SK-N-SH (cell line): ENCODE measurements around the gene FKRP. TPM values are rescaled to one million over a fixed set of nuclear protein-coding genes. Genes with fewer than 3 reads are reported as not detected.

Experiments
- CTCF ChIA-PET: fragments of 300-600, 350-600 bp; formaldehyde crosslinking; extraction: SDS; loops from one replicate; lab custom pipeline; 2021; lab: Yijun Ruan, JAX
- POLR2A ChIA-PET: fragments of 350-600 bp; sonication (Branson Sonifier 250); formaldehyde crosslinking; extraction: SDS; loops from one replicate; lab custom pipeline; 2020; ENCODE audit warnings: antibody characterized with exemption, inconsistent platforms; lab: Yijun Ruan, JAX
- DNase-seq: peaks from one replicate; pipeline ENCODE4 v3.0.0; 2012
- H2AFZ ChIP-seq: fragments of 200-600 bp; sonication (generic); 2 replicates; pipeline ENCODE4 v1.8.1; 2016; ENCODE audit warnings: antibody characterized with exemption, mild to moderate bottlenecking, low read depth
- H3F3A ChIP-seq: fragments of 200-600 bp; sonication (generic); replicated peaks from 2 replicates; pipeline ENCODE3; 2016; ENCODE audit warnings: antibody characterized with exemption, mild to moderate bottlenecking; ENCODE audit not compliant: insufficient read depth
- H3K27ac ChIP-seq, 2 experiments: fragments of 200-500 bp in 1 of 2; fragments of 200-600 bp in 1 of 2; sonication (Bioruptor generic) in 1 of 2; sonication (generic), shearing (Covaris generic) in 1 of 2; 2 replicates each; pipeline versions ENCODE4 v1.5.1 to v1.6.1; 2014 to 2016; ENCODE audit warnings: low read depth in 2 of 2, inconsistent platforms in 1 of 2, low read length in 1 of 2, mild to moderate bottlenecking in 1 of 2, mixed read lengths in 1 of 2
- H3K27me3 ChIP-seq: fragments of 200-600 bp; sonication (generic), shearing (Covaris generic); 2 replicates; pipeline ENCODE4 v1.6.1; 2016; ENCODE audit warnings: mixed run types; ENCODE audit not compliant: insufficient read depth
- H3K36me3 ChIP-seq, 2 experiments: fragments of 200-500 bp in 1 of 2; fragments of 200-600 bp in 1 of 2; sonication (Bioruptor generic) in 1 of 2; sonication (generic) in 1 of 2; replicated peaks in 1 of 2; 2 replicates each; pipeline versions ENCODE3 to v1.5.1; 2014 to 2016; ENCODE audit warnings: low read length in 1 of 2, mild to moderate bottlenecking in 1 of 2; ENCODE audit not compliant: insufficient read depth in 2 of 2, control insufficient read depth in 1 of 2
- H3K4me1 ChIP-seq, 2 experiments: fragments of 200-500 bp in 1 of 2; fragments of 200-600 bp in 1 of 2; sonication (Bioruptor generic) in 1 of 2; sonication (generic), shearing (Covaris generic) in 1 of 2; 2 replicates each; pipeline versions ENCODE4 v1.5.1 to v1.6.1; 2014 to 2016; ENCODE audit warnings: low read depth in 1 of 2, low read length in 1 of 2, mixed run types in 1 of 2; ENCODE audit not compliant: insufficient read depth in 2 of 2, control insufficient read depth in 1 of 2
- H3K4me2 ChIP-seq: fragments of 200-600 bp; sonication (generic), shearing (Covaris generic); 2 replicates; pipeline ENCODE4 v1.6.1; 2017; ENCODE audit warnings: mixed run types
- H3K4me3 ChIP-seq, 2 experiments: fragments of 200-500 bp in 1 of 2; fragments of 200-600 bp in 1 of 2; sonication (Bioruptor generic) in 1 of 2; sonication (generic), shearing (Covaris generic) in 1 of 2; 2 replicates each; pipeline versions ENCODE4 v1.5.1 to v1.8.1; 2014 to 2016; ENCODE audit warnings: low read depth in 2 of 2, inconsistent platforms in 1 of 2, low read length in 1 of 2, mild to moderate bottlenecking in 1 of 2, mixed read lengths in 1 of 2, moderate library complexity in 1 of 2
- H3K79me2 ChIP-seq: fragments of 200-600 bp; sonication (generic); 2 replicates; pipeline ENCODE4 v1.8.1; 2017; ENCODE audit warnings: mild to moderate bottlenecking; ENCODE audit not compliant: insufficient read depth
- H3K9ac ChIP-seq: fragments of 200-600 bp; sonication (generic); 2 replicates; pipeline ENCODE4 v1.6.1; 2017; ENCODE audit warnings: mixed run types
- H3K9me2 ChIP-seq: fragments of 200-600 bp; sonication (generic); 2 replicates; pipeline ENCODE4 v1.6.1; 2017; ENCODE audit warnings: mixed run types
- H3K9me3 ChIP-seq: fragments of 200-600 bp; sonication (generic); 2 replicates; pipeline ENCODE4 v1.6.1; 2017; ENCODE audit warnings: mixed run types, mild to moderate bottlenecking, moderate library complexity
- H4K20me1 ChIP-seq: fragments of 200-600 bp; sonication (generic); 2 replicates; pipeline ENCODE4 v1.6.1; 2017; ENCODE audit warnings: mild to moderate bottlenecking, mixed run types; ENCODE audit not compliant: insufficient read depth
- CHD2 ChIP-seq: fragments of 150-350 bp; IDR thresholded peaks from 2 replicates; pipeline ENCODE4 v1.6.1; 2018; ENCODE audit warnings: low read length; ENCODE audit not compliant: partially characterized antibody
- ELF1 ChIP-seq: IDR thresholded peaks from 2 replicates; pipeline ENCODE4 v1.4.0; 2012
- FOSL2 ChIP-seq: IDR thresholded peaks from 2 replicates; pipeline ENCODE4 v1.4.0; 2012; ENCODE audit warnings: low read depth, mild to moderate bottlenecking, moderate library complexity, borderline replicate concordance
- FOXJ3 ChIP-seq: sonication (generic); formaldehyde crosslinking; IDR thresholded peaks from 2 replicates; pipeline ENCODE4 v1.5.1; 2020; ENCODE audit warnings: mild to moderate bottlenecking, missing genetic modification reagents
- MEF2A ChIP-seq: IDR thresholded peaks from 2 replicates; pipeline ENCODE4 v1.4.0; 2012; ENCODE audit warnings: low read depth, borderline replicate concordance
- MXI1 ChIP-seq: IDR thresholded peaks from 2 replicates; pipeline ENCODE4 v1.6.1; 2012; ENCODE audit warnings: mild to moderate bottlenecking, low read depth, low read length, improper control_type of control experiment
- NRF1 ChIP-seq: IDR thresholded peaks from 2 replicates; pipeline ENCODE4 v1.6.1; 2012; ENCODE audit warnings: low read depth, mild to moderate bottlenecking, low read length
- POLR2AphosphoS5 ChIP-seq: IDR thresholded peaks from 2 replicates; pipeline ENCODE4 v1.6.1; 2012; ENCODE audit warnings: low read depth, low read length
- RAD21 ChIP-seq: IDR thresholded peaks from 2 replicates; pipeline ENCODE4 v1.6.1; 2012; ENCODE audit warnings: mild to moderate bottlenecking, low read length
- RCOR1 ChIP-seq: fragments of 150-350 bp; IDR thresholded peaks from 2 replicates; pipeline ENCODE4 v1.6.1; 2017; ENCODE audit warnings: antibody characterized with exemption, low read length
- RFX5 ChIP-seq: IDR thresholded peaks from 2 replicates; pipeline ENCODE4 v1.6.1; 2012; ENCODE audit warnings: mild to moderate bottlenecking, improper control_type of control experiment, low read length
- SMC3 ChIP-seq: IDR thresholded peaks from 2 replicates; pipeline ENCODE4 v1.6.1; 2012; ENCODE audit warnings: low read depth, low read length, improper control_type of control experiment
- TCF12 ChIP-seq: IDR thresholded peaks from 2 replicates; pipeline ENCODE4 v1.4.0; 2012
- WGBS: methylation state at CpG from one replicate; pipeline ENCODE4 v1.1.6; 2017; ENCODE audit warnings: low lambda C conversion rate; 5-methylcytosine and 5-hydroxymethylcytosine counted together
- polyA plus RNA-seq, 3 experiments: library from polyadenylated mRNA; depleted of rRNA; stranded (reverse); fragments of >200 nt; gene quantifications; 2 replicates each; pipeline ENCODE4 v1.2.3, GENCODE V29; 2012
- TF ChIP-seq, protein P1 (sequence below): IDR thresholded peaks from 2 replicates; pipeline ENCODE4 v1.4.0; 2012; ENCODE audit warnings: low read depth, borderline replicate concordance
- TF ChIP-seq, protein P2 (sequence below): IDR thresholded peaks from 2 replicates; pipeline ENCODE4 v1.4.0; 2012; ENCODE audit warnings: low read depth

The FKRP gene
- polyA plus RNA-seq, 1 of the 3 experiments (the other 2 are of a cell fraction): 37.3 TPM

DNA sequence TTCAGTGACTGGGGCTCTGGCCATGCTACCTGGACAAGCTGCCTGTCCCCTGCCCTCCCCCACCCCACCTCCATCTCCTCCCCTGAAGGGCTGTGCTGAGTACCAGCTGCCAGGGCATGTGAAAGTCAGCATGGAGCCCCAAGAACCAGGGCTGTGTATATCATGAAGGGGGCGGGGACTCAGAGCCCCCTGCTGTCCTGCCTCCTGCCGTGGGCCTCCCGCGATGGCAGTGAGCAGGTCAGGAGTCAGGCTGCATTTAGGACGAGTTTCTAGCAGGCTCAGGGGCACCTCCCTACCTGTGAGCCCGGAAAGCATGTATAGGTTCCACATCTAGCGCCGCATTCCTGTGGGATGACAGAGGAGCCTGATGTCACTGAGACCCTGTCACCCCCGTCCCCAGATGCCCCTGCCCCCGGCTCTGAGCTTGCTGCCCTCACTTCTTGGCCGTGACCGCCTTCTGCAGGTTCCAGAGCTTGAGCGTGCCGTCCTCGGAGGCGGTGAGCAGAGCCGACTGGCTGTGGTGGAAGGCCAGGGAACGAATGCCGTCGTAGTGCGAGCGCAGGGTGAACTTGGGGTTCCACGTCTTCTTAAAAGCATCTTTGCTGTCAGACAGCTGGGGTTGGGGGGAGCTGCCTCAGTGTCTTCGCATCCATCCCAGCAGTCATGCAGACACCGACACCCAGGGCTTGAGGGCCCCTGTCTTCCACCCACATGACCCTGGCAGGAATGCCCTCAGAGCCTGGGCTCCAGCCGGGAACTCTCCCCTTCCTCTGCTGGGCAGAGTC, 20.6 kb upstream of the FKRP start:
- POLR2A ChIA-PET: no interaction called here
- Histone ChIP-seq H3F3A (no peaks in the 10 kb centered on the region), H3K4me1 (peaks cover 0 to 3% of the 10 kb centered on the region in 2 experiments; a peak in 1 of 4 replicates), H3K9me3 (no peaks in the 10 kb centered on the region), H3K79me2 (peaks cover 15% of the 10 kb centered on the region; the same call in 1 of the 2 replicates), H3K4me3 (no peak overlapping the region), H3K36me3 (peaks cover 20 to 91% of the 10 kb centered on the region in 2 experiments), H3K27me3 (no peaks in the 10 kb centered on the region), H3K9me2 (no peaks in the 10 kb centered on the region), H2AFZ (no peak overlapping the region), H3K4me2 (no peak overlapping the region), H4K20me1 (peaks cover 26% of the 10 kb centered on the region), H3K27ac (no peak overlapping the region), H3K9ac (no peak overlapping the region)
- 92% methylated on average over 10 of the region's 26 CpGs for WGBS
- CTCF ChIA-PET: interaction anchor here (0.9 to 1.8 kb wide), 2 partner anchors 18 to 63 kb away, joined by 3 to 7 read pairs; partner anchors contain the start of gene DACT3
- no peak for TF ChIP-seq POLR2AphosphoS5
- no peak for TF ChIP-seq MEF2A
- TF ChIP-seq, protein P1, sequence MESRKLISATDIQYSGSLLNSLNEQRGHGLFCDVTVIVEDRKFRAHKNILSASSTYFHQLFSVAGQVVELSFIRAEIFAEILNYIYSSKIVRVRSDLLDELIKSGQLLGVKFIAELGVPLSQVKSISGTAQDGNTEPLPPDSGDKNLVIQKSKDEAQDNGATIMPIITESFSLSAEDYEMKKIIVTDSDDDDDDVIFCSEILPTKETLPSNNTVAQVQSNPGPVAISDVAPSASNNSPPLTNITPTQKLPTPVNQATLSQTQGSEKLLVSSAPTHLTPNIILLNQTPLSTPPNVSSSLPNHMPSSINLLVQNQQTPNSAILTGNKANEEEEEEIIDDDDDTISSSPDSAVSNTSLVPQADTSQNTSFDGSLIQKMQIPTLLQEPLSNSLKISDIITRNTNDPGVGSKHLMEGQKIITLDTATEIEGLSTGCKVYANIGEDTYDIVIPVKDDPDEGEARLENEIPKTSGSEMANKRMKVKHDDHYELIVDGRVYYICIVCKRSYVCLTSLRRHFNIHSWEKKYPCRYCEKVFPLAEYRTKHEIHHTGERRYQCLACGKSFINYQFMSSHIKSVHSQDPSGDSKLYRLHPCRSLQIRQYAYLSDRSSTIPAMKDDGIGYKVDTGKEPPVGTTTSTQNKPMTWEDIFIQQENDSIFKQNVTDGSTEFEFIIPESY: no peak
- TF ChIP-seq FOXJ3 (CRISPR knock-in tag): no peak
- DNase-seq: no peak

DNA sequence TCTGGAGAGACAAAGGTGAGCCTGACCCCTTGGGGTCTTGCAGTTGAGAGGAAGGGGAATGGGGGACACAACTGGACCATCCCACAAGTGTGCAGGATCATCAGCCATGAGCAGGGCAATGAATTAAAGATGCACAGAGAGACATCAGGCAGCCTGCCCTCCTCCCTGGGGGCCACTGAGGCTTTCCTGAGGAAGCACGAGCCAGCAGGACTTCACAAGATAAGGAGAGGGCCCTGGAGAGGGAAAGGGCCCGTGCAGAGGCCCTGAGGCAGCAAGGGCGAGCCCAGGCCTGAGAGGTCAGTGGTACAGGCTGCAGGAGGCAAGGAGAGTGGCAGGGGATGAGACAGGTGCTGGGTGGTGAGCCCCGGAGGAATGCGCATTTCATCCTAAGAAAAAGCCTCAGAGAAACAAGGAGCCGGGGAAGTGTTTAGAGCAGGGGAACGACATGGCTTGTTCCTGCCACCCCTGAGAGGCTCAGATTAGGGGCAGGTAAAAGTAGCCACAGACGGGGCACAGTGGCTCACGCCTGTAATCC, 19.9 kb upstream of the FKRP start:
- WGBS: 98% methylated on average over 9 of the region's 9 CpGs
- Histone ChIP-seq H3K4me1 (peaks cover 0 to 3% of the 10 kb centered on the region in 2 experiments; a peak in 1 of 4 replicates), H3K4me3 (no peak overlapping the region), H3F3A (no peaks in the 10 kb centered on the region), H2AFZ (no peak overlapping the region), H3K9me2 (no peaks in the 10 kb centered on the region), H3K9me3 (no peaks in the 10 kb centered on the region), H3K27ac (no peak overlapping the region), H3K4me2 (no peak overlapping the region), H3K79me2 (peaks cover 15% of the 10 kb centered on the region; the same call in 1 of the 2 replicates), H3K9ac (no peak overlapping the region), H3K27me3 (no peaks in the 10 kb centered on the region), H3K36me3 (peaks cover 20 to 90% of the 10 kb centered on the region in 2 experiments), H4K20me1 (peaks cover 33% of the 10 kb centered on the region)
- TF ChIP-seq NRF1 (no peak), CHD2 (no peak), RAD21 (no peak), TCF12 (no peak), MXI1 (no peak), SMC3 (no peak), RCOR1 (no peak), ELF1 (no peak), FOSL2 (no peak), RFX5 (no peak), POLR2AphosphoS5 (no peak), FOXJ3 (CRISPR knock-in tag) (no peak), MEF2A (no peak)
- TF ChIP-seq, protein P2, sequence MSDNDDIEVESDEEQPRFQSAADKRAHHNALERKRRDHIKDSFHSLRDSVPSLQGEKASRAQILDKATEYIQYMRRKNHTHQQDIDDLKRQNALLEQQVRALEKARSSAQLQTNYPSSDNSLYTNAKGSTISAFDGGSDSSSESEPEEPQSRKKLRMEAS: no peak
- ChIA-PET POLR2A (no interaction called here), CTCF (interaction anchor here (3.5 kb wide), 1 partner anchor 12 kb away, joined by 32 read pairs; no protein-coding TSS in a partner anchor)
- no peak for DNase-seq
